Breast epithelium (tissue), 4 donors: Measurements from ENCODE around the gene SYK. TPM values are rescaled to one million over a fixed set of nuclear protein-coding genes. Genes with fewer than 3 reads are reported as not detected.

Source experiments
- DNase-seq, 2 donors: peaks; one replicate each; pipeline ENCODE4 v3.0.0-alpha.2; 2019; ENCODE audit warnings: low spot score in 2 of 2
- H3K27ac ChIP-seq, 2 donors: fragments of 200-600 bp; sonication (generic) in 1 of 2; one replicate each; pipeline ENCODE4 v1.5.1; 2016 to 2019; ENCODE audit warnings: mild to moderate bottlenecking in 1 of 2
- H3K27me3 ChIP-seq, 2 donors: fragments of 200-600 bp; sonication (generic) in 1 of 2; one replicate each; pipeline versions ENCODE4 v1.5.1 to v1.6.0; 2017 to 2019; ENCODE audit warnings: control low read depth in 1 of 2, mild to moderate bottlenecking in 1 of 2
- H3K36me3 ChIP-seq: fragments of 200-600 bp; one replicate; pipeline ENCODE4 v1.5.1; 2019
- H3K4me1 ChIP-seq, 2 donors: fragments of 200-600 bp; sonication (generic); one replicate each; pipeline ENCODE4 v1.5.1; 2016 to 2019; ENCODE audit warnings: control low read depth in 1 of 2
- H3K4me3 ChIP-seq, 3 donors: fragments of 200-600 bp; sonication (generic); 1 replicate in 2 of 3; 2 replicates in 1 of 3; pipeline ENCODE4 v1.5.1; 2016 to 2019; ENCODE audit warnings: mild to moderate bottlenecking in 3 of 3, moderate library complexity in 2 of 3
- H3K9me3 ChIP-seq, 2 donors: fragments of 200-600 bp; sonication (generic) in 1 of 2; one replicate each; pipeline ENCODE4 v1.5.1; 2016 to 2019; ENCODE audit warnings: control low read depth in 1 of 2
- POLR2A ChIP-seq: fragments of 450-650 bp; IDR thresholded peaks from one replicate; pipeline ENCODE4 v1.6.1; 2016; ENCODE audit warnings: antibody characterized with exemption, mild to moderate bottlenecking, moderate library complexity
- POLR2AphosphoS5 ChIP-seq, 3 donors: sonication (generic); formaldehyde crosslinking; IDR thresholded peaks; one replicate each; pipeline ENCODE4 v1.6.1; 2017; ENCODE audit warnings: antibody characterized with exemption in 3 of 3
- intact Hi-C: fragments of 100-400 bp; cut with DNase I; formaldehyde crosslinking; loops from one replicate; pipeline ENCODE4 v1.15.1; 2023; ENCODE audit warnings: low total_unique reads
- total RNA-seq, 3 donors: library from RNA; depleted of rRNA; stranded (reverse); fragments of >200 nt; gene quantifications; one replicate each; pipeline ENCODE4 v1.1.0, GENCODE V29; 2016
- TF ChIP-seq, protein P1 (sequence below), 3 donors: fragments of 450-650 bp; IDR thresholded peaks; one replicate each; pipeline ENCODE4 v1.5.1; 2016 to 2017; ENCODE audit warnings: antibody characterized with exemption in 3 of 3, mild to moderate bottlenecking in 3 of 3, moderate library complexity in 3 of 3

The SYK gene
- total RNA-seq, 3 donors from 2014 or later = 11.8 to 37.8 (median 25.9) TPM

DNA sequence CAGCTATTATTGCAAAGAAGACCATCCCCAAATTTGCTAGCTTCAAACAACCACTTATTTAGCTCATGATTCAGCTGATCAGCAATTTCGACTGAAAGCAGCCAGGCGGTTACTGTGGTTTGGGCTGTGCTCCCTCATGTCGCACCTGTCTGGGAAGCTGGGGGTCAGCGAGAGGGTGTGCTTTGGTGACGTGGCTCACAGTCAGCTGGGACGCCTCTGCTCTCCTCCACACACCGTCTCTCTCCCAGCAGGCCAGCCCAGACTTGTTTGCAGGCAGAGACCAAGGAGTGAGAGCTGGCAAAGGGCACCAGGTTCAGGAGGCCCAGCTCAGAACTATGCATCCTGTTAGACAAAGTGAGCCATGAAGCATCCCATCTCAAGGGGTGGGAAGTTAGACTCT, 140.9 kb downstream of the SYK start:
- no peak for TF ChIP-seq POLR2A
- peak in 1 of 3 donors; percentile 13 for TF ChIP-seq POLR2AphosphoS5 (IDR thresholded peaks at IDR 0.05)
- peak in 1 of 2 donors; percentile 88 for DNase-seq
- no peaks in the 10 kb centered on the region for H3K9me3 ChIP-seq
- no peak overlapping the region for H3K4me3 ChIP-seq
- no peaks in the 10 kb centered on the region for H3K27me3 ChIP-seq
- intact Hi-C loops = no loop called here
- H3K4me1 ChIP-seq = no peaks in the 10 kb centered on the region
- H3K27ac ChIP-seq = no peak overlapping the region
- no peaks in the 10 kb centered on the region for H3K36me3 ChIP-seq

DNA sequence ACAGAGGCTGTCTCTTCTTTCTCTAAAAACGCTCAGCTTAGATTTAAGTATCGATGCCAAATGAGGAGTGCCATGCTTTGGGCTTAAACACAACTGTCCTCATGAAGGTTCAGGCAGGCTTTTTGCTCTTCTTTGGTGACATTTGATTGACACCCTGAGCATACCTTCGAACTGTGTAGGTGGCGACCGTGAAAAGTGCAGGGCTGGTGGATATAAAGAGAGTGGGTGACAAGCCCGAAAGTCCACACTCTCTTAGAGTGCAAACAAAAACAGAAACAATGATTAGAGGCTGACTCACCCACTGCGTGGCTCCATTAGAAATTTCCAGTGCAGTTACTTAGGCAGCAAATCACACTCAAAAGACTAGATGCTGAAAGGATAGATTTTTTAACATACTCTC, 141.7 kb downstream of the SYK start:
- Histone ChIP-seq H3K27ac (no peak overlapping the region), H3K4me3 (no peak overlapping the region), H3K36me3 (no peaks in the 10 kb centered on the region), H3K9me3 (no peaks in the 10 kb centered on the region), H3K27me3 (no peaks in the 10 kb centered on the region), H3K4me1 (no peaks in the 10 kb centered on the region)
- TF ChIP-seq POLR2AphosphoS5 (IDR thresholded peaks at IDR 0.05) = no peak
- TF ChIP-seq POLR2A = no peak
- TF ChIP-seq, protein P1, sequence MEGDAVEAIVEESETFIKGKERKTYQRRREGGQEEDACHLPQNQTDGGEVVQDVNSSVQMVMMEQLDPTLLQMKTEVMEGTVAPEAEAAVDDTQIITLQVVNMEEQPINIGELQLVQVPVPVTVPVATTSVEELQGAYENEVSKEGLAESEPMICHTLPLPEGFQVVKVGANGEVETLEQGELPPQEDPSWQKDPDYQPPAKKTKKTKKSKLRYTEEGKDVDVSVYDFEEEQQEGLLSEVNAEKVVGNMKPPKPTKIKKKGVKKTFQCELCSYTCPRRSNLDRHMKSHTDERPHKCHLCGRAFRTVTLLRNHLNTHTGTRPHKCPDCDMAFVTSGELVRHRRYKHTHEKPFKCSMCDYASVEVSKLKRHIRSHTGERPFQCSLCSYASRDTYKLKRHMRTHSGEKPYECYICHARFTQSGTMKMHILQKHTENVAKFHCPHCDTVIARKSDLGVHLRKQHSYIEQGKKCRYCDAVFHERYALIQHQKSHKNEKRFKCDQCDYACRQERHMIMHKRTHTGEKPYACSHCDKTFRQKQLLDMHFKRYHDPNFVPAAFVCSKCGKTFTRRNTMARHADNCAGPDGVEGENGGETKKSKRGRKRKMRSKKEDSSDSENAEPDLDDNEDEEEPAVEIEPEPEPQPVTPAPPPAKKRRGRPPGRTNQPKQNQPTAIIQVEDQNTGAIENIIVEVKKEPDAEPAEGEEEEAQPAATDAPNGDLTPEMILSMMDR (IDR thresholded peaks at IDR 0.05) = no peak
- intact Hi-C loops = no loop called here
- DNase-seq = no peak

GRCh38 chr9:90945336-90945735, 143.7 kb downstream of the SYK start:
- Histone ChIP-seq H3K4me1 (no peaks in the 10 kb centered on the region), H3K4me3 (no peak overlapping the region), H3K27ac (no peak overlapping the region), H3K36me3 (no peaks in the 10 kb centered on the region), H3K27me3 (no peaks in the 10 kb centered on the region), H3K9me3 (no peaks in the 10 kb centered on the region)
- TF ChIP-seq POLR2AphosphoS5 (IDR thresholded peaks at IDR 0.05) (no peak), POLR2A (no peak)
- TF ChIP-seq, protein P1 (IDR thresholded peaks at IDR 0.05) = no peak
- intact Hi-C loops = no loop called here
- no peak for DNase-seq

DNA sequence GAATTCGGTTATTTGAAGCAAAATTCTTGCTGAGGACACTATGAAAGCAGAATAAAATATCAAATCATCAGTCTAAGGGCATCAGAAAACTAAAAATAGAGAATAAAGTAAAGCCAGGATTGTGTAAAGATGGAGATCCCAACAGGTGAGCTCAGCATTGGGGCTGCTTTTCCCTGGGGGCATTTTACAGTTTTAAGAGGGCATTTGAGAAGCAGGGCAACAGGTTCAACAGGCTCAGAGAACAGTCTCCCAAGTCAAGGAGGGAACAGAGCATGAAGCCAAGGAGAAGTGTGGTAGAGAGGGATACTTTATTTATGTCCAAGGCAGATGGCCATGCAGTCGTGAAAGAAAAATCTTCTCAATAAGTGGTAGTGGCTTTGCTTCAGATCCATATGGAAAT, 145.4 kb downstream of the SYK start:
- H3K9me3 ChIP-seq = no peaks in the 10 kb centered on the region
- intact Hi-C loops = no loop called here

More for the DNA sequence above, 145.4 kb downstream of the SYK start:
- no peak for TF ChIP-seq POLR2A
- TF ChIP-seq, protein P1 (IDR thresholded peaks at IDR 0.05) = no peak
- no peak for TF ChIP-seq POLR2AphosphoS5 (IDR thresholded peaks at IDR 0.05)
- H3K36me3 ChIP-seq = no peaks in the 10 kb centered on the region
- no peak for DNase-seq
- H3K4me3 ChIP-seq = no peak overlapping the region
- no peaks in the 10 kb centered on the region for H3K27me3 ChIP-seq
- no peak overlapping the region for H3K27ac ChIP-seq
- H3K4me1 ChIP-seq = no peaks in the 10 kb centered on the region

Other genes with a start within 250 kb of the SYK start
- gene DIRAS2, start 159.0 kb upstream of the SYK start, total RNA-seq = 1 to 10 TPM in 1 of 3 donors, under 1 TPM in 1, not detected in 1; under 0.01 to 1.2 TPM